NCI-H1930 (cell line): ENCODE measurements around the gene B4GALNT4.
"Not testable (repeated sequence)": the region's sequence is repeated elsewhere in the genome, so short reads cannot be mapped to it uniquely, and the experiment has no call there.

Source experiments
- DNase-seq, 2 experiments: peaks; one replicate each; lab custom pipeline; 2025; lab: John Stamatoyannopoulos, UW

The B4GALNT4 gene

GRCh38 chr11:420911-421321 is 51.6 kb downstream of the B4GALNT4 start:
- DNase-seq, result no peak

- no peak for DNase-seq
These were observed 53.0 kb downstream of the B4GALNT4 start for GRCh38 chr11:422249-422656.

DNA sequence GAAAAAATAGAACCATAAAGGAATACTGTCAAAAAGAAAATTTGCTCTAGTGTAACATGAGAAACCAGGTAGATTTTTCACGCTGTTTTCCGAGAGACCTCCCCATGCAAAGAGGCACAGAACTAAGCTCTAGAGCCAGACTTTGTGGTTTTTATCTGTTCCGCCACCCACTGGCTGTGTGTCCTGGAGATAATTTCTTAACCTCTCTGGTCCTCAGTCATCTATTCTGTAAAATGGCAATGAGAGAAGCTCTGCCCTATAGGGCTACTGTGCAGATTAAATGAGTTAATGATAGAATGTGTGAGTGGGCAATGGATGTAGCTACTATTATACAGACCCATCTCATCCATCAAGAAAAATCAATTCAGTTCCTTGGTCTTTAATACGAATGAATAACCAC is 54.9 kb downstream of the B4GALNT4 start:
- DNase-seq, result no peak

- DNase-seq, result not testable (repeated sequence)
These were observed 55.5 kb downstream of the B4GALNT4 start for GRCh38 chr11:424766-425165.

DNA sequence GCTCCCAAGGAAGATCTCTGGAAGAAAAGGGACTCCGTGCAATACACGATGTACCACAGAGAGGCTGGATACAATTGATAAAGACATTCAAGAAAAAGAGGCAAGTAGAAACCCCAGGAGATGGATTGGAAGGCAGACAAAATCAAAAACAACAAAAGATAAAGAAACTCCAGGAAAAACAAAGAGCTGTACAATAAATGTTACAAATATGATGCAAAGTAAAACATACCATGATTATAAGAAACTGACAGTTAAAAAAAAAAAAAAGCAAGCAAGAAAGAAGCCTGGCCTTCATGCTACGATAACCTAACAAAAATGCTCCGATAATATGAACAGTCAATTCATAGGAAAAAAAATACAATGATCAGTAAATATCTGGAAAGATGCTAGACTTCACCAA is 56.0 kb downstream of the B4GALNT4 start:
- DNase-seq, result no peak

DNA sequence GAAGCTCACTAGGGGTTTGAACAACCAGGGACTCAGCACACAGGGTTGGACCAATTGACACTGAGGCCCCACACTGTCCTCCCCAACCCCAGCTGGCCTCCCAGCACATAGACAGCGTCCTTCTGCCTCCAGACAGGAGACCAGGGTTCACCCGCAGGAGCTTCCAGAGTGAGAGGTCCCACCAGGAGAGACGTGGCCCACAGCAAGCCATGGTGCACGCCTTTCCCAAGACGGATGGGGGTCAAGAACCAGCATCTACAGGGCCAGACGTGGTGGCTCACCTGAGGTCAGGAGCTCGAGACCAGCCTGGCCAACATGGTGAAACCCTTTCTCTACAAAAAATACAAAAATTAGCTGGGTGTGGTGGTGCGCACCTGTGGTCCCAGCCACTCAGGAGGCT is 57.6 kb downstream of the B4GALNT4 start:
- no peak for DNase-seq

GRCh38 chr11:428295-428694 is 59.0 kb downstream of the B4GALNT4 start:
- no peak for DNase-seq

GRCh38 chr11:429391-429790 is 60.1 kb downstream of the B4GALNT4 start:
- no peak for DNase-seq

- DNase-seq, result peak in 1 of 2 experiments; percentile 51
These were observed 60.7 kb downstream of the B4GALNT4 start for GRCh38 chr11:429931-430456.
